ENCODE measurements around the gene ATP8A2. TPM values are rescaled to one million over a fixed set of nuclear protein-coding genes. Genes with fewer than 3 reads are reported as not detected.

Gene ATP8A2
- total and polyA plus RNA-seq, 2 of the 8 experiments (the other 6 are each of a cell fraction or from before 2014, with no cell fraction given), result 2.4 to 8.3 TPM

- TF ChIP-seq CHD7 (IDR thresholded peaks at IDR 0.05; ENCODE audit: insufficient replicate concordance, low read length) (no peak), GTF2F1 (IDR thresholded peaks at IDR 0.05; ENCODE audit: borderline replicate concordance, low read depth, low read length) (no peak), ASH2L (IDR thresholded peaks at IDR 0.05; ENCODE audit: low read length) (no peak), RAD21 (IDR thresholded peaks at IDR 0.05 in 1 of 2, conservative IDR thresholded peaks at IDR 0.05 in 1 of 2; ENCODE audit: low read depth in 2 of 2, low read length in 2 of 2) (no peak), CTBP2 (IDR thresholded peaks at IDR 0.05; ENCODE audit: borderline replicate concordance, insufficient read depth, insufficient read length, low read length) (no peak), SUZ12 (IDR thresholded peaks at IDR 0.05; ENCODE audit: low read length) (no peak), CREB1 (IDR thresholded peaks at IDR 0.05) (no peak)
These were observed 351.1 kb downstream of the ATP8A2 start (continued) for GRCh38 chr13:25722893-25723292.

Measured in H1 (cell line).